GM21723 (cell line): ENCODE measurements around the gene DUT.

ENCODE experiments used
- ATAC-seq: cut with Tn5 transposase; IDR thresholded peaks from one replicate; pipeline ENCODE4 v1.9.1; 2021; ENCODE audit warnings: mild to moderate bottlenecking, moderate library complexity; ENCODE audit not compliant: unreplicated experiment

DUT gene

DNA sequence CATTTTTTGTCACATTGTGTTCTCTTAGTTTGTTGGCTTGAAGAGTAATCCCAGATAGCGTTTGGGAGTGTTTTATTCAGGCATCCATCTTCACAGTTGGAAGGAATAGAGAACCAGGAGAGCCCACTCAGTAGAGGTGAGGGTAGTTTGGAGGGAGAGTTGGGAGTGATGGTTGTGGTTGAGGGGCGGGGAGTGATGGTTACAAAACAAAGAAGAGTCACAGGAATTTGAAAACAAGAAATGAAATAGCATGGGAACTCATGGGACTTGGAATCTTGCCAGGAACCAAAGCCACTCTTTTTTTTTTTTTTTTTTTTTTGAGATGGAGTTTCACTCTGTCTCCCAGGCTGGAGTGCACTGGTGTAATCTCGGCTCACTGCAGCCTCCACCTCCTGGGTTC lies 36.3 kb downstream of the DUT start:
- no peak for ATAC-seq

DNA sequence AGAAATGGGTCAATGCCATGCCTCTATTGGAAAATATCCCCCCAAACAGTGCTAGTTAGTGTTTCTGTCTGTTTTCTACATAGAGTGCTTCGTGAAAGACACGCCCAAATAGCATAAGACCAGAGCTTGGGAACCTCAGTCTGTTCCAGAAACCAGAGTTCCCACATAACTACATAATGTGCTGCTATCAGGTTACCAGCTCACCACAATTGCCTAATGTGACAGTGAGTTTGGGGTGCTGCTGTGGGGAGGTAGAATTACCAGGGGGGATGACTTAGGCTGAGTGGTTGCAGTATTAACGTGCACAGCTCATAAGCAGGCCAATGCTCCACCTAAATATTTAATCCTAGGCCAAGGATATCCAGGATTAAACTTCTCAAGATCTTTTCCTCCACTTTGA lies 39.2 kb downstream of the DUT start:
- no peak for ATAC-seq

DNA sequence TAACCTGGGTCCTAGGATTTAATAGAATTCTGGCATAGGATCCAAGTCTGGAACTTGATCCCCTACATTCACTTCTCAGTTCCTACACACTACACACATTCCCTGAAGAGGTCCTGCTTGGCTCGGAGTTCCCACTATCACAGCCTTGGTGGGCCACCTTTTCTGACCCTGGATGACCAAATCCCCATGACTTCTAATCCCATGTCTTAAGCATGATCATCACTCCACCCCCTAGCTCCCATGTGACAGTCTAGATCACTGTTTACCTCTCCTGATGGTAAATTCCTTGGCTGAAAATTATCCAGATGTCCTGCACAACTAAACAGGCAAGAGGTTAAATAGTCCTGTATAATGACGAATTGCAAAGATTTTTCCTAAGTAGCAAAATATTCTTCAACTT lies 40.3 kb downstream of the DUT start:
- no peak for ATAC-seq

DNA sequence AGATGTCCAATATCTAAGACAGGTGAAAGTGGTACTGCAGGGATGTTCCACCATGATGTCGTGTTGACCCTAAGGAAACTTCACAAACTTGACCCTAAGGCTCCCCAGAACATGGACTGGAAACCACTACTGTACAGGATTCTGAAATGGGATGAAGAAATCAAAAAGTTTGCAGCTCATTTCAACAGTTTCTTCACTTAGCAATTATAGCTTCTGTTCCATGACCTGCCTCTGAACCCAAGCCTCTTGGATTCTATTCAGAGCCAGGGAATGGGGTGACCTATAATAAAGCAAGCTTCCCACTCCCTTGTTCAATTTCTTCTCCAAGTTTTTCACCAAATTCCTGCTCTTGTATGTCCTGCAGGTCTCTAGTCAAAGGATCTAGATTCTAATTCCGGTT lies 40.7 kb downstream of the DUT start:
- no peak for ATAC-seq

GRCh38 chr15:48373821-48374451 lies 42.7 kb downstream of the DUT start:
- ATAC-seq = no peak

GRCh38 chr15:48374472-48374871 lies 43.2 kb downstream of the DUT start:
- ATAC-seq = no peak

DNA sequence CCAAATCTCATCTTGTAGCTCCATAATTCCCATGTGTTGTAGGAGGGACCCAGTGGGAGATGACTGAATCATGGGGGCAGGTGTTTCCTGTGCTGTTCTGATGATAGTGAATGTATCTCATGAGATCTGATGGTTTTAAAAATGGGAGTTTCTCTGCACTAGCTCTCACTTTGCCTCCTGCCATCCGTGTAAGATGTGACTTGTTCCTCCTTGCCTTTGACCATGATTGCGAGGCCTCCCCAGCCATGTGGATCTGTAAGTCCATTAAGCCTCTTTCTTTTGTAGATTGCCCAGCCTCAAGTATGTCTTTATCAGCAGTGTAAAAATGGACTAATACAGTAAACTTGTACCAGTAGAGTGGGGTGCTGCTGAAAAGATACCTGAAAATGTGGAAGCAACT lies 44.5 kb downstream of the DUT start:
- ATAC-seq = no peak

GRCh38 chr15:48380198-48380597 lies 49.0 kb downstream of the DUT start:
- no peak for ATAC-seq

DNA sequence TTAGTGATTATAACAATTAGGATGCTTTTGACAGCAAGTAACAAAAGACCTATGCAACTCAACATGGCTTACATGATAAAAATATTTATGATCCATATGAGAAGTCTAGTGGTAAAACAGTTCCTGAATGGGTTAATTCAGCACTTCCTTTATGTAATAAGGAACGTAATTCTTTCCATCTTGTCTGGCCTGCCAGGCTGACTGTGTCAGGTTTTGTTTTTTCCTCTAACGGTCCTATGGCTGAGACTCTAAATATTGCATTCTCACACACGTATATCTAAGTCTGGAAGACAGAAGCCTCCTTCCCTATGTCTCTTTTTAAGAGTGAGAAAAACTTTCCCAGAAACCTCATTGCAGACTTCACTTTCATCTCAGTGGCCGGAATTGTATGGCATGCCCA lies 50.6 kb downstream of the DUT start:
- ATAC-seq = no peak

DNA sequence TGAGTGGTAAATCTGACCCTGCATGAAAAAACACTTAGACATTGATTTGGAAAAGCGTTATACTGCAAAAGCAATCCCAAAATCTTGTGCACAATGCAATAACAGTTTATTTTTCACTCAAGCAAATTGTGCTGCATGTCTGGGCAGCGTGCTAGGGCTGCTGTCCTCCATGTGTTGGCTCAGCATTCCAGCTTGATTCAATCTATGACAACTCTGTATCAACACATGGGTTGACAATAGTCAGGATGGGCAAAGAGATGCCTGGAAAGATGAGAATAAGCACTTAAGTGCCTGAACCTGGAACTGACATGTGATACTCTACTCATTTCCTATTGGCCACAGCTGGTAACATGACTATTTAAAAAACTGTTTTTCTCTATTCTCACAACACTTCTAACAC lies 51.8 kb downstream of the DUT start:
- ATAC-seq = no peak

- no peak for ATAC-seq
These were observed 53.4 kb downstream of the DUT start for GRCh38 chr15:48384616-48385015.

- no peak for ATAC-seq
These were observed 54.0 kb downstream of the DUT start for GRCh38 chr15:48385031-48385830.

GRCh38 chr15:48388016-48388851 lies 57.0 kb downstream of the DUT start:
- ATAC-seq = no peak

- ATAC-seq = no peak
These were observed 57.7 kb downstream of the DUT start for GRCh38 chr15:48388910-48389309.

DNA sequence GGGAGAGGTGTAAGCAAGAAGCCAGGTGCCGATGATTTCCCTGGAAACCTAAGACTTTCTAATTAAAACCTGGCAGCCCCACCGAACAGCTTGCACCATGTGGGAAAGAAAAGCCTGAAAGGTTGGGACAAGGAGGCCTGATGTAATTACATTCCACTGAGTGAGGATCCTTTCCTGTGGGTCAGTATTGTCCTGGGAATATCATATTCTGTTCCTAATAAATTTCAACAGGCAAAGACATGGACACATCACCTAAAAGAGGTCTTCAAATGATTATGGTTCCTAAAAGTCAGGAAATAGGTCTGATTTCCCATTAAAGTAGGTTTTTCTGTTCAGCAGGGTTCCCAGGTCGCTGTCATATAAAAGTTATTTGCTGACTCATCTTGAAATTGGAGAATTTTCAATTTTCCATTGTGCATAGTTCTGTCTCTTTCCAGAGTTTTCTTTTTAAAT lies 58.5 kb downstream of the DUT start:
- ATAC-seq = no peak

DNA sequence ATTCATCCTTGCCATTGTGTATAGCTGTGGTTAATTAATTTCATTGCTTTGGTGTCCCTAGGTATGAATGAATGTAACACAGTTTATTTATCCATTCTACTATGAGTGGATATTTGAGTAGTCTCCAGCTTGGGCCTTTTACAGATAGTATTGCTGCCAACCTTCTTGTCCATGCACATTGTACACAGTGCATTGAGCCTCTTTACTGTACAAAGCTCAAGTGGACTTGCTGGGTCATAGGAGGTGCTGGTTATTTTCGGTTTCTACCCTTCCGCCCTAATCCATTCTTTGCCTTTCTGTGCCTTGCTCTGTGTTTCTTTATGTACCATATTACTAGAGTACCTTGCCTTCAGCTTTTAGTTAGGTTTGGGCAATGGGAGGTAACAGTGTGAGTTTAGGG lies 60.7 kb downstream of the DUT start:
- no peak for ATAC-seq

- ATAC-seq = no peak
These were observed 61.1 kb downstream of the DUT start for GRCh38 chr15:48392356-48392755.
